Activated gamma-delta T cell (primary cell): Measurements from ENCODE around the gene PDGFC.
"Not testable (repeated sequence)": the region's sequence is repeated elsewhere in the genome, so short reads cannot be mapped to it uniquely, and the experiment has no call there.

Experiments used
- DNase-seq: peaks from one replicate; lab custom pipeline; 2025; lab: John Stamatoyannopoulos, UW

Gene PDGFC

DNA sequence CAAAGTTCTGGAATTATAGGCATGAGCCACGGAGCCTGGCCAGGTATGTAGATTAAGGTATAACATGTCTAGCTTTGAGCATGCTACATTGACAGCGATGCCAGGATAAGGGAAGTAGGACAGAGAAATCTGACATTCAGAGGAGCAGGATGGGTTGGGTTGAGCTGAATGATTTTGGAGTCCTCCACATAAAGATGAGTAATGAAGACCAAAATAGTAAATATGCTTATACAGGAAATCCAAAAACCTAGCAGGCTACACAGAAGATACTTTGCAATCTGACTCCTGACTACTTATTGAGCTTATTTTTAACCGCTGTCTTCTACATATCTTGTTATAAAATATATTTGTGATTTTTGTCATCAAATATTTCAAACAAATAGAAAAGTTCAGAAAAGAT lies 69.7 kb downstream of the PDGFC start:
- DNase-seq: no peak

DNA sequence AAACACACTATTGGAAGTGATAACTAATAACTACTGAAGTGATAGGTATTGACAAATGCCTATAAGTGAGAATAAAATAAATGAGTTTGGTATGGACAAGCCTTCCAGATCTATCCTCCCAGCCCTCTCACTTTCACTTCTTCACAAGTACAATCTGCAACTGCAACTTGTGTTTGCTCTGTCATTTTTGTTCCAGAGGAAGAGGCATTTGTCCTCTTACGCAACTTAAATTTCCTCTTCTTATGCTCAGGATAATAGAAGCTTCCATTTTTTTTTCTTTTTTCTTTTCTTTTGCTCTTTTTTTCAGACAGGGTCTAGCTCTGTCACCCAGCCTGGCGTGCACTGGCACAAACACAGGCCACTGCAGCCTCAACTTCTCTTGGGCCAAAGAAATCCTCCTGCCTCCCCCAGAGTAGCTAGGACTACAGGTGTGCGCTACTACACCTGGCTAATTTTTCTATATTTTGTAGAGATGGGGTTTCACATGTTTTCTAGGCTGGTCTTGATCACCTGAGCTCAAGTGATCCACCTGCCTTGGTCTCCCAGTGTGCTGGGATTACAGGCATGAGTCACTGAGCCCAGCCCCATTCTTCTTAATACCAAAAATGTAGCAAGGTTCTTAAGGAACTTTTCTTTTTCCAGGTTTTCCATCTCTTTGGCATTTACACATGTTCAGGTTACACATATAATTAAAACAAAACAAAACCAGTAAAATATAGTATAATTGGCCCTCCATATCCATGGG lies 73.1 kb downstream of the PDGFC start:
- no peak for DNase-seq

DNA sequence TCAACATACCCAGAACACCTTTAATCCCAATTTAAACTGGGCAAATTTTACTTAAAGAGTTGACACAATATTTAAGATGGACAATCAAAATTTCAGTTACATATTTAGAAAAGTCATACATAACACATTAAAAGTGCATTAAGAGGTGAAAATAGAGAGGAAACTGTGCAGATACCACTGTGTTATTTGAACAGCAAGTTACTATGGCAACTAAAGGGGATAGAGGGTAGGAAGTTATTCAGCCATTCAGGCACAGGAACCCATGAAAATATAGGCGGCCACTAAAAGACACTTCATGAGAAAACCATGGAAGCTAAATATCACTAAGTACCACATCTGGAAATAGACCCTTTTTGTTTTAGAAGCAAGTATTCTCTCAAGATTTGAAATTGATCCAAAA lies 75.1 kb downstream of the PDGFC start:
- DNase-seq: no peak

DNA sequence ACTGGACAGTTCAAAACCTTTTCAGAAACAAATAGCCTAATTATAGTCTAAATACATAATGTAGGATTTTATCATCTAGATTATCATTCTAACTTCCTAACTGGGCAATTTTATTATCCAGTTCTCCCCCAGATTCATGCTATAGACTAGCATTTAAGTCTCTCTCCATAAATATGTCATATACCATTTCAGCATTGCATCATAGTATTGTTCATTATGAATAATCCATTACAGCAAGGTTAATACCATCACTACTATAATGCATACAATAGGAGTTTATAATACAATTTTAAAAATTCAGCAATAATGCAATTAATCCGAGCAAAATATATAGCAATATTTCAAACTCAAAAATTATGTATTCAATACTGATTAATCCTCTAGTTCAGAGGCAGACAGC lies 77.4 kb downstream of the PDGFC start:
- no peak for DNase-seq

DNA sequence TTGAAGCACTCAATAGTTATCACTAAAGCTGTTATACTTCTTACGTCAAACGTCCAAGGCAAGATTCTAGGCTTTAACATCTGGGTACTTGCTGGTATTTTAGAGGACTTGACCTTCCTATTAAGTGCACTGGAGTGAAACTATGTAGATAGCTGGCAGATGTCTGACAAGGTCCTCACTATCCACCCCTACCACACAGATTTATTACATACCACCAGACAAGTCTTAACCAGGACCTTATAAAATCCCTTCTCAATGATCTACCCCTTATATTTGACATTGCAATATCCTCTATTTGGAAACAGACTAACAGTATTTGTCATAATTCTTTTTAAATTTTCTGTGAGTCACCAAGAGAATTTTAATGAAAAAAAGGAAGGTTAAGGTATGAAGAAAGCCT lies 78.8 kb downstream of the PDGFC start:
- DNase-seq: no peak

DNA sequence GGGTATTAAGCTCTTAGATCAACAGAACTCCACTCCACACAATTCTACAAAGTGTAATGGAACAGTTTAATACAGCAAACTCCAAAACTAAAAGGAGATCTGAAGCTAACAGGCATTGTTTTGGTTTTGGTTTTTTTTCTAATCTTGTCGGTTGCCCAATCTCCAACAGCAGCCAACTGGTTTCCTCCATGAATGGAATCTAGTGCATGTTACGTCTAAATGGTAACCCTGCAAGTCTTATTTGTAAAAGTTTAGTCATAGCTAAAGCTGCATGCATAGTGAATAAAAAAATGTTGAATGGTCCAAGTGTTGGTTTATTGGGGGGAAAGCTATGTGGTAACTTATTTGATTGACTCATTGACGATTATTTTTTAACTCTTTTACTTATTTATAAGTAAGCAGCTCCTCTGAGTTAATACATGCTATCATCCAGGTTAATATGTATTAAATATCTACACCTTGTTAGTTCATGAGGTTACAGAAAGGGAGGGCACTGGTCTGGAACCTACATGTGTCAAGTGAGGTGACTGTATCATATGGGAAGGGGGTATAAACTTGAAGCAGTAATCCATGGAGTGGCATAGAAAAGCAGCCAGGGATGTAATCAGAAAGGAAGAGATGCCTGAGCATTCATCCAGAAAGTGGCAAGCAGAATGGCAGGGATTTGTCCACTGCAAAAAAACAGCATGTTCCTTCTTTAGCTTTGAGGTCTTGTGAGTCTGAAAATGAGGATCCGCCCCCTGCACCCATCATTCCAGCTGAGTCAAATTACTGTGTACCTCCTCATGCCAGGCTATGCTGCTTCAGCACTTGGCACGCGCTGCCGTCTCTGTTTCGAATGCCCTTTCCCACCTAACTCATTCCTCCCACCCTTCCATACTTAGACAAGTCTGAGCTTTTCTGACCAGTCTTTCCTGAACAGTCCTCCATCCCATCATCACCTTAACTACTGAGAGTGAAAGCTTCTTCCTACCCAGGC lies 81.7 kb downstream of the PDGFC start:
- DNase-seq: no peak

DNA sequence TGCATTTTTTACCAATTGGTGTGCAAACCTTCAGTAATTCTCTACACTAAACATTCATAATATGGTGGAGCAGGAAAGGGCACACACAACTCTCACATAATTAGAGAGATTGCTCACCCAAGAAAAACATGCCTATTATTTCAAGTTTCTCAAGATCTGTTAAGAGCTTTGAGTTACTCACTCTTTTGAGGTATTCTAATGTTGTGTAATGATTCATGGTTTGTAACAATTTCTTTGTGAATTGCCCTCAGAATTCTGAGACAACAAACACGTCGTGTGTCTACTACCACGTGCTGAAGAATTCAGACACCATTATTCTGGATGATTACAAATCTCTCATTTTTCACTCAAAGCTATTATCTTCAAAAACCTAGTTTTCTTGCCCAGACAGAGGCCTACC lies 82.8 kb downstream of the PDGFC start:
- DNase-seq: no peak

DNA sequence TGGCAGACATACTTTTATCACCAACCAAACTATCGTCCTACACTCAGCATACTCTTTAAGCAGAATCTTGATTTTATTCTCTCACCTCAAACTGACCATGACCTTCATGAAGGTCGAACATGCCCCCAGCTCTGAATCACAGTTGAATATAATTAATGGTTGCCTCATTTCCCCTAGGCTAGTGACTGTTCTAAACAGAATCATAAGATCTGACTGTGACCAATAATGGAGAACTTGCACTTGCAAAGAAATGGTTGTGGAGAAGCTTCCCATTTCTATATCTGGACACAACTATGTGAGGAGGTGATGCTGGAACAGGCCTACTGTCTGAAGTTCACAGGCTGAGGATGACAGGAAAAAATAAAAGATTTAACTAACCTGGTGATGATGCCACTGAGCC lies 85.1 kb downstream of the PDGFC start:
- DNase-seq: no peak

DNA sequence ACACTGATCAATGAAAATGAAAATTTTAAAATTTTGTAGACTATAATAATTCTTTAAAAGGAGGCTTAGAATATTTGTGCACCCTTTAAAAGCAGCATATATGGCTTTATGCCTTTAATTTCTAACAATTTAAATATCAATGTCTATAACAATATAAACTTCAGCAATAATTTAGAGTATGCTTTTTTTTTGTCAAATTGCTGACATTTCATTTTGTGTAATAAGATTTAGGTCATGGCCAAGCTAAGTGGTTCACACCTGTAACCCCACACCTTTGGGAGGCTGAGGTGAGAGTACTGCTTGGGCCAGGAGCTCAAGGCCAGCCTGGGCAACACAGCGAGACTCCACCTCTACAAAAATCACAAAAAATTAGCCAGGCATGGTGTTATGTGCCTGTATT lies 86.2 kb downstream of the PDGFC start:
- DNase-seq: no peak

DNA sequence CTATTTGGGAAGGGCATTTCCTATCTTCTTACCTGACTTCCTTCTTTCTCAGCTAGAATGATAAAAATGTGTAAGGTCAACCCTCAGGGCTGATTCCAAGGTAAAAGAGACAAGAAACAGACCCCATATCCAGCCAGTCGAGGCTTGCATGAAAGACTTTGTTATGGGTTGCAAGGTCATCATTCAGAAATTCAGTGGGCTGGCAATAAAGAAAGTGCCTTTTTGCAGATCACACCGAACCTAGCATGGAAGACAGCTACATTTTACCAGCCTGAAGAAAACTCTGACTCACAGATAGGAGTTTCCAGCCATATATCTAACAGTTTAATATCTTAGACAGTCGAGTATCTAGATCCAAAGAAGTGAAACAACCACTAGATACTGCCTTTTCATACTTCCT lies 87.4 kb downstream of the PDGFC start:
- DNase-seq: no peak

DNA sequence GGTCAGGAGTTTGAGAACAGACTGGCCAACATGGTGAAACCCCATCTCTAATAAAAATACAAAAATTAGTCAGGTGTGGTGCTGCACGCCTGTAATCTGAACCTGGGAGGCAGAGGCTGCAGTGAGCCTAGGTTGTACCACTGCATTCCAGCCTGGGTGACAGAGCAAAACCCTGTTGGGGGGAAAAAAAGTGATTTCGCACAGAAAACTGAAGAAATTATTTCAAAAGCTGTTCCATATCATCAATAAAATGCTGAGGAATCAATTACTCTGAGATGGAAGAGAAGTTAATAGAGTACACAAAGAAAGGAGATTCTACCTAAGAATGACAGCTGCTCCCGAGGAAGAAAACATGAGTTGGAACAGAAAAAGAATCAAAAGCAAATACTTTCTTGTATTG lies 95.9 kb downstream of the PDGFC start:
- no peak for DNase-seq

DNA sequence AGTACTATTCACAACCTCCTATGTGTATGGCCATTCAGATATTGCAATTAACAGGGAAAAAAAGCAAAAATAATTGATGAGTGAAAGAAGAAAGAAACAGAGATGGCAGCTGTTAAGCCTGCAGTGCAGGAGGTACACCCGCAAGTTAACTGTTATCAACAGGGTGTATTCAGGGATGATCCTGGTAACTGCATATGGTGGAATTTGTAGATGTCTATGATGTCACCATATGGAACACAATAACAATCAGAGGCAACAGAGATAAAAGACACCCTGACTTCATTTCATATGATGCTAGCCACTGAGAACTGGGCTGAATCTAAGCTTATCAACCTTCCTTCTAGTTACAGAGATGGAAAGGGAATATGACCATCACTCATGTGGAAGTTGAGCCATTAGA lies 96.5 kb downstream of the PDGFC start:
- DNase-seq: no peak

DNA sequence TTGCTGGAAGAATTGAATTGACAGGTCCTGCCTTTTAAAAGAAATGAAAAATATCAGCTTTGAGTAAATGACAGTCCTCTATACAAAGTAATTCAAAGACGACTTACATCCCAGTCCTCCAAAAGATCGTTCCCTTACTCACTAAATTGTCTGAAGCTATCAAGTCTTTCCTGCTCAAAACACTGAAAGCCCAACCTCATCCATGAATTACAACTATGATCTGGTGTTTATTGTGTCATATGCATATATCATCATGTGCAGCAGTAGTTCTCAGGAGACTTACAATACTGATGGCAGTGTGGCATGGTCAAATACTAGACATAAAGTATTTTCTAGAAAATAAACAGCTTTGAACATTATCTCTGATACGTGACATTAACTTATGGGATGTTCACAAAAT lies 97.8 kb downstream of the PDGFC start:
- no peak for DNase-seq

DNA sequence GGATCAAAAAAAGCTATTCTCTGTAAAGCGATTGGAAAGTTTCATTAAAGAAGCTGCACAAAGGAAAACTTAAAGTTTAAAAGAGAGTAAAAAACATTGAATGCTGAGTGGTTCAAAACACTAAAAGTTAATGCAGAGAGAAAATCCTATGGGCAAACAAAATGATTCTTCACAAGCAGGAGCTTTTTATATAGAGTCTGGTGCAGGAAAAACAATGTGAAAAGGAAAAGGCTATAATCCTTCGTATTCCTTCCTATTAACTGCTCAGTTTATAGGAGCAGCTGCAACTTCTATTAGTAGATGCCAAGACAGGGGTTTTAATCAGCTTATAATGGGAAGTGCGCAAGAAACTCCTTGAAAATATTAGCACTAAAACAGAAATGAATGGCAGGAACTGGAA lies 100.7 kb downstream of the PDGFC start:
- DNase-seq: no peak

DNA sequence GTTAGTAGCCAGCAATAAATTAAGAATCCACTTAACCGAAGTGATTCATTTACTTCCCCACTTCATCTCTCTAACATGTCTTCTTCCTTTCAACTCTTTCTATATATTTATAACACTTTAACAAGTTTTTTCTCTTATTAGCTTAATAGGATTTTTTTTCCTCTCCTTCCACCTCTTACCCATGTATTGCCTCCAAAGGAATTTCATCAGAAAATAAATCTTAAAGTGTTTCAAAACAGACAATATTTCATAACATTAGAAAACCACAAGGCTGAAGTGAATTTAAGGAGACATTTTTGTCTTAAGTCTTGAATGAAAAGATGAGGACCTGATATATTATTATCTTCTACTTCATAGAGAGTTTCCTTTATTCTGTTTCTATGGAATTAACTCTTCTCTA lies 101.5 kb downstream of the PDGFC start:
- DNase-seq: no peak

DNA sequence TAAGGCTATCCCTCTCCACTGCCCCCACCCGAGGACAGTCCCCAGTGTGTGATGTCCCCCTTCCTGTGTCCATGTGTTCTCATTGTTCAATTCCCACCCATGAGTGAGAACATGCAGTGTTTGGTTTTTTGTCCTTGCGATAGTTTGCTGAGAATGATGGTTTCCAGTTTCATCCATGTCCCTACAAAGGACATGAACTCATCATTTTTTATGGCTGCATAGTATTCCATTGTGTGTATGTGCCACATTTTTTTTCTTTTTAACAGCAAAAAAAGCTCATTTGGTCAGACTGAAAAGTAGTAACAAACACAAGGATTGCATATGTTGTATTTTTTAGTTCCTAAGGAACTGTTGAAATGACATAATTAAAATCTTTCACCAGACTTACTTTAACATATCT lies 105.5 kb downstream of the PDGFC start:
- DNase-seq: not testable (repeated sequence)

DNA sequence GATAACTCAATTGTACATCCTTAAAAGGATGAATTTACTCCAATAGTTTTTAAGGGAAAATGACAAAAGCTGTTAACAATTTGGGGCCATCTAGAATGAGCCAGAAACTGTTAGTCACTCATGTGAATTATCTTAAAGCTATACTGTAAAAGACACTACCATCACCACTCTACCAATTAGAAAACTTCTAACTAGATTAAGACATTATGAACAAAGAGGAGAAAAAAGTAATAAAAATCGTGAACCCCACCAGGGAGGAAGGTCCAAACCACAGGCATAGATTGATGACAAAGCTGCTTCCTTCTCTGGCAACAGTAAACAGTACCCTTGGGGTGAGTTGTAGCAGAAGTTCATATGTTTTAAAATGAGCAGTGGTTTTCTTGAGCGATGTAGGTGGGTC lies 106.1 kb downstream of the PDGFC start:
- DNase-seq: no peak

DNA sequence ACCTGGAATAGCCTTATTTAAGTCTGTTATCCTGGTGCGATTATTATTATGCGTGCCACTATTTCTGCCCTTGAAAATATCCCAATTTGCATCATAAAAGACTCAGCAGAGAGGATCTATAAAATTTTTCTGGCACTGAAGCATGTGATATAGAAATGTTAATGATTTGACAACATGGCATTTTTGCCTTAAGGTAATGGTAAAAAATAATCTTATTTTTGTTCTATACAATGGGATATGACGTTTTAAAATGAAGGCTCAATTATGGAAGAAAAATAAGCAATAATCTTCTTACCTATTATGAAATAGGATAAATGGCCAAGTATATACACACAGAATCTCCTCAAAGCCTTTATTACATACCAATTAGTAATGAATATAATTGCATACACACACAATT lies 113.5 kb downstream of the PDGFC start:
- no peak for DNase-seq

DNA sequence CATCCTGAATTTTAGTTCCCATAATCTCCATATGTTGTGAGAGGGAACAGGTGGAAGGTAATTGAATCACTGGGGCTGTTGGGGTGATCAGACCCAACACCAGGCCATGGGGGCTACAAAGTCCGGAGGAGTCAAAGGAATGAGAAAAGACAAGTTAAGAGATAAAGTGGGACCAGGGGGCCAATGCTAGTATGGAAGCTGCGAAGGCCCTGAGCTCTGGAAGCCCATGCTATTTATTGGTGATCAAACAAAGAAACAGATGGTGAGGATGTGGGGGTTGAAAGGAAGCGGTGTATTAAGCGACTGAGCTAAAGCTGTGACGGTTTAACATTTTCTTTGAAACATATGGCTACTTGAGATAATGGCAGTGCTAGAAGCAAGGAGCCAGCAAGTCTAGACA lies 132.8 kb downstream of the PDGFC start:
- DNase-seq: no peak

DNA sequence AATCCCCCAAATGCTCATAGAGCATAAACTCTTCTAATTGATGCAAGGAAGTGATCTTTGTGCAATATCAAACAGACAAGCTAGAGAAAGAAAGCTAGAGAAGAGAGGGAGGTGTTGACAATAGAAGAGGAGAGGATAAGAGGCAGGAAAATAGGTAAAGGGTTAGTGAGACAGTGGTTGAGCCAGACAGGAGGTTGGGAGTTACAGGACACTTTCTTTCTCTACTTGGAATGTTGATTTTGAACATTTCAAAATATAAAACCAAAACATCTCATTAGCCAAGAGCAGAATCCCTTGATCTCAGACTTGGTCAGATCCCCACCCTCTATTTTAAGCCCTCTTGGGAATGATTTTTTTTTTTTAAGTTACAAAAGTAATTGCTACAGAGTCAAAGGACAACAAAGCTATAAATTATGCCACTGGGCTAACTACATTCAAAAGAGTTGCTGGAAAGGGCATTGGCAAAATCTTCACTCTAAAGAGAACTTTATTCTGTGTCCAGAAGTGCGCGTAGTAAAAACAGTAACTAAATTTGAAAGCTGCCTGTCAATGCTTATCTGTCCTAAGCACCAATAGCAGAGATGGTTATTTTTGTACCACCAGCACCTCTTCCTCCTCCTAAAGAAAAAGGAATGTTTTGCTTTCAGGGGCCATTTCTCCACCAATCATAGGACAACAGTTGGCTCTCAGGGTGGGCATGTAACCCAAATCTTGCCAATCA lies 133.8 kb downstream of the PDGFC start:
- DNase-seq: no peak

DNA sequence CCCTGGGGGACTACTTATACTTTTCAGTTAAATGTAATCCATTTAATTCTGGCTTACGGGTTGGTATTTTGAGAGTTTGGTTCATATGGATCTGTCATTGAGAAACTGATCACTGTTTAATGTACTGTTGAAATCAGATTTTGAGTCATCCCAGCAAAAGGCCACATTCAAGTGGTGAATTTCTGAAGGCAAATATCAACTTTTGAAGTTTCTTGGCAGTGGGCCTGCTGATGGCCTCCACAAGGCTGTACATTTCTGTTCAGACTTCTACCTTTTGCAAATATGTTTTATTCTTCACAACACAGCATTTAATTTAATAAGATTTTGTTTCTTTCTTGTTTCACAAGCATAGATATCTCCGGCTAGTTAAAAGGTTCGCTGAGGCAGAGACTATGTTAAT lies 138.7 kb downstream of the PDGFC start:
- no peak for DNase-seq

DNA sequence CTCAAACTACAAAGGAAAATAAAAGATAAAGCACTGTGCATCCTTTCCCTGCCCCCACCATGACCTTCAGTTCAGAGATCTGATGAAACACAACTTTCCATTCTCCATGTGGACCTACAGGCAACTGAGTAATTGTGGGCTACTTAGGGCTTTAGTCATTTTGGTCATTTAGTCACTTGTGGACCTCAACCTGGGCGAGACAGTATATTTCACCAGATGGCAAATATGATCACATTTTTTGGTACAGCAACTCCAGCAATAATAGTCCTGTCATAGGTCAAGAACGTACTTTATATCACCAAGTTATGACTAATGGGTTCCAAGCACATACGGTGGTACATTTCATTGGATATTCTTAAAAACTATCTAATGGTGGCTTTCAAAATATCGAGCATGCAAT lies 141.2 kb downstream of the PDGFC start:
- no peak for DNase-seq
